GM12878 (cell line): Measurements from ENCODE around the gene ZMYND10. TPM values are rescaled to one million over a fixed set of nuclear protein-coding genes. Genes with fewer than 3 reads are reported as not detected.

ENCODE experiments used
- ATAC-seq: fragments of 200-7000 bp; cut with Tn5 transposase; 3 replicates; pipeline ENCODE4 v1.9.1; 2020; ENCODE audit warnings: mild to moderate bottlenecking, moderate library complexity
- BruUV-seq: library from RNA; stranded (reverse); fragments of 400-500 nt; replicated peaks from 2 replicates; lab custom pipeline; 2021; lab: Mats Ljungman, UMichigan
- CTCF ChIA-PET: fragments of 300-600 bp; sonication (Branson Sonifier 250); formaldehyde crosslinking; extraction: SDS; loops from one replicate; lab custom pipeline; 2021; ENCODE audit warnings: inconsistent platforms; lab: Yijun Ruan, JAX
- POLR2A ChIA-PET: fragments of 350-600 bp; formaldehyde crosslinking; extraction: SDS; loops from one replicate; lab custom pipeline; 2021; ENCODE audit warnings: inconsistent platforms; lab: Charles Lee
- RAD21 ChIA-PET: fragments of 300-600 bp; sonication (Branson Sonifier 250); formaldehyde crosslinking; loops from one replicate; lab custom pipeline; 2023; ENCODE audit warnings: antibody characterized with exemption; ENCODE audit not compliant: unreplicated experiment; lab: Charles Lee
- SMC1A ChIA-PET: fragments of 300-600 bp; sonication (Branson Sonifier 250); formaldehyde crosslinking; loops from one replicate; lab custom pipeline; 2023; ENCODE audit not compliant: unreplicated experiment, uncharacterized antibody; lab: Charles Lee
- DNase-seq: peaks from one replicate; pipeline ENCODE4 v3.0.0-alpha.2; 2011; ENCODE audit warnings: low read depth, low spot score
- FAIRE-seq: peaks from 3 replicates; lab custom pipeline; 2011; peaks lifted over from hg19 to GRCh38; lab: Jason Lieb, UNC
- H2AFZ ChIP-seq: 2 replicates; pipeline ENCODE4 v1.6.0; 2011; ENCODE audit warnings: low read depth, low read length, control low read depth; ENCODE audit not compliant: control insufficient read depth
- H3K27ac ChIP-seq: 2 replicates; pipeline ENCODE4 v1.5.1; 2011; ENCODE audit warnings: control low read depth; ENCODE audit not compliant: control insufficient read depth, insufficient read depth
- H3K27me3 ChIP-seq, 2 experiments: replicated peaks in 1 of 2; 2 replicates each; pipeline versions ENCODE4 v1.6.0 to v1.6.1; 2011; ENCODE audit warnings: low read length in 1 of 2; ENCODE audit not compliant: control insufficient read depth in 2 of 2, insufficient read depth in 2 of 2
- H3K36me3 ChIP-seq, 2 experiments: 2 replicates each; pipeline ENCODE4 v1.5.1; 2011; ENCODE audit warnings: low read length in 1 of 2; ENCODE audit not compliant: control insufficient read depth in 2 of 2, insufficient read depth in 2 of 2
- H3K4me1 ChIP-seq: 2 replicates; pipeline ENCODE4 v1.6.1; 2011; ENCODE audit warnings: mild to moderate bottlenecking, low read length, moderate library complexity, mixed read lengths; ENCODE audit not compliant: control insufficient read depth, insufficient read depth
- H3K4me2 ChIP-seq: 2 replicates; pipeline ENCODE4 v1.6.0; 2011; ENCODE audit warnings: control low read depth; ENCODE audit not compliant: control insufficient read depth, insufficient read depth
- H3K4me3 ChIP-seq: fragments of 200-600 bp; sonication (generic); 2 replicates; pipeline ENCODE4 v1.5.1; 2016
- H3K79me2 ChIP-seq: 2 replicates; pipeline ENCODE4 v1.6.0; 2011; ENCODE audit warnings: low read length; ENCODE audit not compliant: control insufficient read depth, insufficient read depth
- H3K9ac ChIP-seq: 2 replicates; pipeline ENCODE4 v1.8.0; 2011; ENCODE audit warnings: low read length, control low read depth, mixed read lengths; ENCODE audit not compliant: control insufficient read depth, insufficient read depth
- H3K9me3 ChIP-seq: replicated peaks from 3 replicates; pipeline ENCODE4 v1.5.1; 2011; ENCODE audit warnings: mild to moderate bottlenecking, low read length; ENCODE audit not compliant: control insufficient read depth, insufficient read depth
- H4K20me1 ChIP-seq: 2 replicates; pipeline ENCODE4 v1.6.0; 2011; ENCODE audit not compliant: control insufficient read depth, insufficient read depth
- EP300 ChIP-seq, 2 experiments: fragments of 150-350 bp in 1 of 2; IDR thresholded peaks; 2 replicates each; pipeline ENCODE4 v1.6.1; 2011 to 2012; ENCODE audit warnings: low read depth in 2 of 2, low read length in 2 of 2, borderline replicate concordance in 1 of 2, improper control_type of control experiment in 1 of 2, inconsistent platforms in 1 of 2; ENCODE audit not compliant: control insufficient read depth in 1 of 2
- NFIC ChIP-seq: IDR thresholded peaks from 2 replicates; pipeline ENCODE4 v1.6.1; 2012; ENCODE audit warnings: low read depth, mild to moderate bottlenecking, inconsistent platforms, low read length, moderate library complexity
- SP1 ChIP-seq: IDR thresholded peaks from one replicate; pipeline ENCODE4 v1.6.1; 2011; ENCODE audit warnings: low read depth, low read length
- WGBS: methylation state at CpG from one replicate; pipeline ENCODE4 v1.1.6; 2016; ENCODE audit warnings: low lambda C conversion rate; ENCODE audit not compliant: insufficient replicate concordance, insufficient coverage; ENCODE audit errors: missing lambda C conversion rate; 5-methylcytosine and 5-hydroxymethylcytosine counted together
- in situ Hi-C: fragments of 300-500 bp; cut with MboI; formaldehyde crosslinking; loops from 9 replicates; pipeline ENCODE4 v1.14.3; 2018; ENCODE audit warnings: mixed read lengths
- intact Hi-C: fragments of 100-400 bp; cut with micrococcal nuclease; formaldehyde crosslinking; loops from one replicate; pipeline ENCODE4 v1.14.2; 2022; ENCODE audit not compliant: unreplicated experiment
- polyA plus RNA-seq, 11 experiments: library from polyadenylated mRNA; depleted of rRNA in 4 of 11; unstranded in 6 of 11; stranded (reverse) in 5 of 11; fragments of >200 nt; fragmentation: Nextera tagmentation in 4 of 11; fragmentation: Illumina TruSeq in 1 of 11; extraction: Ambion mirVana in 4 of 11; extraction: Trizol in 1 of 11; gene quantifications; 1 replicate in 1 of 11; 2 replicates in 10 of 11; pipeline versions ENCODE4 v1.2.1 to v1.2.3, GENCODE V29; 2011 to 2016; ENCODE audit warnings: inconsistent platforms in 2 of 11, missing spikeins in 2 of 11, low read depth in 1 of 11
- total RNA-seq, 4 experiments: library from RNA; depleted of rRNA in 3 of 4; stranded (reverse); fragments of >200 nt in 3 of 4; fragmentation: Illumina TruSeq in 1 of 4; extraction: Trizol in 1 of 4; gene quantifications; 2 replicates each; pipeline versions ENCODE4 v1.2.1 to v1.2.3, GENCODE V29; 2013 to 2021
- TF ChIP-seq, protein P1 (sequence below): fragments of 450-650 bp; IDR thresholded peaks from 2 replicates; pipeline ENCODE4 v1.6.1; 2017; ENCODE audit warnings: mild to moderate bottlenecking, moderate library complexity

The ZMYND10 gene
- total and polyA plus RNA-seq, 10 of the 15 experiments (the other 5 are each of a cell fraction or from before 2014, with no cell fraction given) = 0.11 to 1.0 (median 0.37) TPM

DNA sequence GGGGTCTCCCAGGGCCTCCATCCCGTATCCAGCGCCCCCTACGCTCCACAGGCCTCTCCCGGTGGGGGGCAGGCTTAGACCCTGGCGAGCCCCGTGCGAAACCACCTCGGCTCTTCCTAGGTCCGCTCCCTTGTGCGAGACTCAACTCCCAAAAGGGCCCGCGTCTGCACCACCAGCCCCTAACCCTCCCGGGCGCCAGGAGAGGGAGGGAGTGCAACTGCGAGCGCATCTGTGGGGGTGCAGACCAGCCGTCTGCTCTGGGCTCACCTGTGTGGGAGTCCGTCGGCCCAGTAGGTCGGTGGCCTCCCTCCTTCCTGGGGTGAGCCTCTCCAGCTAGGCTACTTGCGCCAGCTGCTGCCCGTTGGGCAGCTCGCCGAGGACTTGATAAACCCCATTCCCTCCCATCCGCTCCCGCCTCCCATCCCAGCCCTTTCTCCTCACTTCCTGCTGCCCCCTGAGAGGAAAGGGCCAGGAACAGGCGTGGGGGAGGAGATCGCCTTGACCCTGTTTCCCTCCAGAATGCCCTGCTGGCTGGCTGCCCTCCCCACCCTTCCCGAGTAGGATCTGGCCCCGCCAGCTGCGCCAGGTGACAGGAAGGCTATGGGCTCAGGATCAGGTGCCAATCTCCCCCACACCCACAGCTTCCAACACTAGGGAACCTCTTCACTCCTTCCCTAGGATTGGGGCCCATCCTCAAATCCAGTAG is 23.0 kb downstream of the ZMYND10 start, which contains the start of gene HYAL2:
TSS of gene HYAL2 (minus strand) at position 360 of the 706 bp plus-strand sequence. CDS start 2,256 bp downstream, outside the sequence.
- intact Hi-C loops = no loop called here
- ChIA-PET SMC1A (interaction anchor here (1.2 kb wide), 1 partner anchor 15 kb away, joined by 3 read pairs; no protein-coding TSS in a partner anchor), POLR2A (interaction anchor here (0.7 to 2.0 kb wide), 3 partner anchors 12 to 18 kb away, joined by 3 to 8 read pairs (median 5); partner anchors contain the start of gene RASSF1), RAD21 (interaction anchor here (1.2 kb wide), 1 partner anchor 14 kb away, joined by 3 read pairs; no protein-coding TSS in a partner anchor), CTCF (interaction anchor here (1.2 to 5.1 kb wide), 3 partner anchors 14 to 96 kb away, joined by 3 to 72 read pairs (median 4); partner anchors contain the start of genes RASSF1 and ZMYND10)
- H3K9me3 ChIP-seq = no peaks in the 10 kb centered on the region
- FAIRE-seq (no peak), DNase-seq (no peak), ATAC-seq (no peak)
- H4K20me1 ChIP-seq = no peaks in the 10 kb centered on the region
- H2AFZ ChIP-seq = peak within 1 kb of the TSS; percentile 92
- peak within 1 kb of the TSS; percentile 70 for H3K4me3 ChIP-seq
- H3K79me2 ChIP-seq = peaks cover 15% of the 10 kb centered on the region
- H3K4me1 ChIP-seq = peaks cover 17% of the 10 kb centered on the region
- no peaks in the 10 kb centered on the region for H3K27me3 ChIP-seq
- no TSS peak for BruUV-seq
- peaks cover 2 to 4% of the 10 kb centered on the region in 2 experiments; a peak in 2 of 4 replicates for H3K36me3 ChIP-seq
- H3K27ac ChIP-seq = peak within 1 kb of the TSS; percentile 88
- H3K4me2 ChIP-seq = peak within 1 kb of the TSS; percentile 64
- WGBS = 91% methylated on average over 30 of the region's 31 CpGs
- peak within 1 kb of the TSS; percentile 83 for H3K9ac ChIP-seq
- in situ Hi-C loops = no loop called here
- TF ChIP-seq NFIC = no peak
- TF ChIP-seq, protein P1, sequence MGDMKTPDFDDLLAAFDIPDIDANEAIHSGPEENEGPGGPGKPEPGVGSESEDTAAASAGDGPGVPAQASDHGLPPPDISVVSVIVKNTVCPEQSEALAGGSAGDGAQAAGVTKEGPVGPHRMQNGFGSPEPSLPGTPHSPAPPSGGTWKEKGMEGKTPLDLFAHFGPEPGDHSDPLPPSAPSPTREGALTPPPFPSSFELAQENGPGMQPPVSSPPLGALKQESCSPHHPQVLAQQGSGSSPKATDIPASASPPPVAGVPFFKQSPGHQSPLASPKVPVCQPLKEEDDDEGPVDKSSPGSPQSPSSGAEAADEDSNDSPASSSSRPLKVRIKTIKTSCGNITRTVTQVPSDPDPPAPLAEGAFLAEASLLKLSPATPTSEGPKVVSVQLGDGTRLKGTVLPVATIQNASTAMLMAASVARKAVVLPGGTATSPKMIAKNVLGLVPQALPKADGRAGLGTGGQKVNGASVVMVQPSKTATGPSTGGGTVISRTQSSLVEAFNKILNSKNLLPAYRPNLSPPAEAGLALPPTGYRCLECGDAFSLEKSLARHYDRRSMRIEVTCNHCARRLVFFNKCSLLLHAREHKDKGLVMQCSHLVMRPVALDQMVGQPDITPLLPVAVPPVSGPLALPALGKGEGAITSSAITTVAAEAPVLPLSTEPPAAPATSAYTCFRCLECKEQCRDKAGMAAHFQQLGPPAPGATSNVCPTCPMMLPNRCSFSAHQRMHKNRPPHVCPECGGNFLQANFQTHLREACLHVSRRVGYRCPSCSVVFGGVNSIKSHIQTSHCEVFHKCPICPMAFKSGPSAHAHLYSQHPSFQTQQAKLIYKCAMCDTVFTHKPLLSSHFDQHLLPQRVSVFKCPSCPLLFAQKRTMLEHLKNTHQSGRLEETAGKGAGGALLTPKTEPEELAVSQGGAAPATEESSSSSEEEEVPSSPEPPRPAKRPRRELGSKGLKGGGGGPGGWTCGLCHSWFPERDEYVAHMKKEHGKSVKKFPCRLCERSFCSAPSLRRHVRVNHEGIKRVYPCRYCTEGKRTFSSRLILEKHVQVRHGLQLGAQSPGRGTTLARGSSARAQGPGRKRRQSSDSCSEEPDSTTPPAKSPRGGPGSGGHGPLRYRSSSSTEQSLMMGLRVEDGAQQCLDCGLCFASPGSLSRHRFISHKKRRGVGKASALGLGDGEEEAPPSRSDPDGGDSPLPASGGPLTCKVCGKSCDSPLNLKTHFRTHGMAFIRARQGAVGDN = no peak
- no peak for TF ChIP-seq EP300 (IDR thresholded peaks at IDR 0.05; ENCODE audit: borderline replicate concordance in 1 of 2, control insufficient read depth in 1 of 2, low read depth in 2 of 2, low read length in 2 of 2)
- no peak for TF ChIP-seq SP1
- TF ChIP-seq, all 136 proteins: peak for 0
